Lower leg skin (tissue), 3 donors: Measurements from ENCODE around the gene ETFA.

Experiments used
- CTCF ChIP-seq, 3 donors: fragments of 450-650 bp; IDR thresholded peaks; one replicate each; pipeline ENCODE4 v1.5.1; 2016; ENCODE audit warnings: antibody characterized with exemption in 3 of 3, mild to moderate bottlenecking in 3 of 3, moderate library complexity in 2 of 3
- POLR2A ChIP-seq, 2 donors: fragments of 450-650 bp; IDR thresholded peaks; one replicate each; pipeline ENCODE4 v1.6.1; 2016 to 2017; ENCODE audit warnings: antibody characterized with exemption in 2 of 2, mild to moderate bottlenecking in 1 of 2, moderate library complexity in 1 of 2

DNA sequence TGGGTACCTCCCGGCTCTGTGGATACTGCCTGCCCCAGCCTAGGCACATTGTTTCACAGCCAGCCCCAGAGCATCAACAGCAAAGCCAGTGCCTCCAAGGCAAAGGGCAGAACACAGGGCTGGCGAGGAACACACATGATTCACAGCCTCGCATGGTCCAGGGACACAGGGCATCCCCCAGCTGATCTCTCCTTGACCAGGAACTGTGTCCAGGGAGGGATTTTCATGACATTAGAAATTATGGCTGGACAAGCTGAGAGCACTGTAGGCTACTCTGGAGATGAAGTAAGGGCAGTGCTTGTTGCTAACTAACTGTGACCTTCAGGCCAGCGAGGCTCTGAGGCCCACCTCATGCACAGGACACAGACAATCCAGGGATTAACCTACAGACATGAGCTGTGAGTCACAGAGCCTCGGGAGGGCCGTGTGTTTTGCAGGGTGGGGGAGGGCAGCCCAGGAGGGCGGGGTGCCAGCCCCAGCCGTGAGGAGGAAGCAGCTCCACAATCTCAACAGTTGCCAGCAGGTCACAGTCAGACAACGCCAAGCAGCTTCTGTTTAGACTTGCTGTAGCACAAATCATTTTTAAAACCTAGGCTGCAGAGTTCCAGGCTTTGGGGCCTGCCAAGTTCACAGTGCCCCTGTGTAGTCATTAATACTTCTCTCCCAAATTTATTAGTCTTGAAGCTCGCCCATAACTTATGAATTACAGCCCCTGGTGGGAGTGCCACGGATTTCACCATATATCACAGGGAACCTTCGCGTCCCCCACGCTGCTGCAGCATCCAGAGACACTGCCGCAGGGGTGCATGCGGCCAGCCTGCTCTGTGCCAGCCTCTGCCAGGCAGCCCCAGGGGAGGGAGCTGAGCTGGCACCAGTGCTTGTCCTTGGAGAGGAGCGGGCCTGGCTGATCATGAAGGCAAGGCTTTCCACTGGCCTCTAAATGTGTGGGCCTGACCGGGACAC, 114.7 kb downstream of the ETFA start:
- TF ChIP-seq POLR2A (IDR thresholded peaks at IDR 0.05) = no peak
- no peak for TF ChIP-seq CTCF (IDR thresholded peaks at IDR 0.05)
